ENCODE results near the gene TMEM212.

TMEM212 gene

GRCh38 chr3:171883893-171884279, 40.7 kb downstream of the TMEM212 start:
- Histone ChIP-seq H3K9me3 (ENCODE audit: insufficient read depth, low read length, severe bottlenecking) (no peaks in the 10 kb centered on the region), H3K36me3 (ENCODE audit: insufficient read depth, low read length) (no peaks in the 10 kb centered on the region), H3K9ac (ENCODE audit: low read depth, low read length) (no peak overlapping the region), H3K4me1 (ENCODE audit: insufficient read depth, low read length) (no peaks in the 10 kb centered on the region), H3K27ac (ENCODE audit: low read length) (no peak overlapping the region), H3K27me3 (ENCODE audit: insufficient read depth, low read length, poor library complexity) (peaks cover 2% of the 10 kb centered on the region), H3K4me3 (ENCODE audit: low read depth in 1 of 2, low read length in 2 of 2) (no peak overlapping the region), H4K20me1 (ENCODE audit: insufficient read depth, low read length) (no peaks in the 10 kb centered on the region), H2AFZ (ENCODE audit: low read depth, low read length) (no peak overlapping the region), H3K79me2 (ENCODE audit: insufficient read depth, low read length) (no peaks in the 10 kb centered on the region), H3K4me2 (ENCODE audit: insufficient read depth, low read length) (no peak overlapping the region)
- TF ChIP-seq EZH2 (IDR thresholded peaks at IDR 0.05; ENCODE audit: borderline replicate concordance, low read depth, low read length, severe bottlenecking) (no peak), CTCF (IDR thresholded peaks at IDR 0.05; ENCODE audit: borderline replicate concordance, extremely low read depth, low read length, poor library complexity, severe bottlenecking) (no peak)
- ATAC-seq (ENCODE audit: insufficient read depth, low read depth) (no peak), DNase-seq (no peak)

- Histone ChIP-seq H3K27me3 (ENCODE audit: insufficient read depth, low read length, poor library complexity) (peaks cover 16% of the 10 kb centered on the region), H4K20me1 (ENCODE audit: insufficient read depth, low read length) (no peaks in the 10 kb centered on the region), H3K79me2 (ENCODE audit: insufficient read depth, low read length) (no peaks in the 10 kb centered on the region), H3K36me3 (ENCODE audit: insufficient read depth, low read length) (no peaks in the 10 kb centered on the region), H3K27ac (ENCODE audit: low read length) (no peak overlapping the region), H3K4me1 (ENCODE audit: insufficient read depth, low read length) (no peaks in the 10 kb centered on the region), H3K9ac (ENCODE audit: low read depth, low read length) (no peak overlapping the region), H3K4me2 (ENCODE audit: insufficient read depth, low read length) (no peak overlapping the region), H3K4me3 (ENCODE audit: low read depth in 1 of 2, low read length in 2 of 2) (no peak overlapping the region), H2AFZ (ENCODE audit: low read depth, low read length) (no peak overlapping the region), H3K9me3 (ENCODE audit: insufficient read depth, low read length, severe bottlenecking) (no peaks in the 10 kb centered on the region)
- ATAC-seq (ENCODE audit: insufficient read depth, low read depth) (no peak), DNase-seq (no peak)
- TF ChIP-seq CTCF (IDR thresholded peaks at IDR 0.05; ENCODE audit: borderline replicate concordance, extremely low read depth, low read length, poor library complexity, severe bottlenecking), result no peak
- no peak for TF ChIP-seq EZH2 (IDR thresholded peaks at IDR 0.05; ENCODE audit: borderline replicate concordance, low read depth, low read length, severe bottlenecking)
Measured at GRCh38 chr3:171888466-171888865, 45.3 kb downstream of the TMEM212 start.

GRCh38 chr3:171890398-171890797, 47.2 kb downstream of the TMEM212 start:
- ATAC-seq (ENCODE audit: insufficient read depth, low read depth), result no peak
- no peaks in the 10 kb centered on the region for H3K79me2 ChIP-seq (ENCODE audit: insufficient read depth, low read length)
- no peak overlapping the region for H3K4me3 ChIP-seq (ENCODE audit: low read depth in 1 of 2, low read length in 2 of 2)
- no peak overlapping the region for H3K9ac ChIP-seq (ENCODE audit: low read depth, low read length)
- H3K4me1 ChIP-seq (ENCODE audit: insufficient read depth, low read length), result no peaks in the 10 kb centered on the region
- H3K36me3 ChIP-seq (ENCODE audit: insufficient read depth, low read length), result no peaks in the 10 kb centered on the region
- TF ChIP-seq CTCF (IDR thresholded peaks at IDR 0.05; ENCODE audit: borderline replicate concordance, extremely low read depth, low read length, poor library complexity, severe bottlenecking), result no peak
- TF ChIP-seq EZH2 (IDR thresholded peaks at IDR 0.05; ENCODE audit: borderline replicate concordance, low read depth, low read length, severe bottlenecking), result no peak
- H2AFZ ChIP-seq (ENCODE audit: low read depth, low read length), result no peak overlapping the region
- no peak for DNase-seq
- no peaks in the 10 kb centered on the region for H4K20me1 ChIP-seq (ENCODE audit: insufficient read depth, low read length)
- no peaks in the 10 kb centered on the region for H3K9me3 ChIP-seq (ENCODE audit: insufficient read depth, low read length, severe bottlenecking)
- peaks cover 24% of the 10 kb centered on the region for H3K27me3 ChIP-seq (ENCODE audit: insufficient read depth, low read length, poor library complexity)
- no peak overlapping the region for H3K27ac ChIP-seq (ENCODE audit: low read length)
- H3K4me2 ChIP-seq (ENCODE audit: insufficient read depth, low read length), result no peak overlapping the region

- no peak for ATAC-seq (ENCODE audit: insufficient read depth, low read depth)
Measured at GRCh38 chr3:171892457-171892856, 49.3 kb downstream of the TMEM212 start.

More at GRCh38 chr3:171892457-171892856, 49.3 kb downstream of the TMEM212 start:
- H3K27me3 ChIP-seq (ENCODE audit: insufficient read depth, low read length, poor library complexity), result peaks cover 32% of the 10 kb centered on the region
- H2AFZ ChIP-seq (ENCODE audit: low read depth, low read length), result no peak overlapping the region
- no peaks in the 10 kb centered on the region for H3K36me3 ChIP-seq (ENCODE audit: insufficient read depth, low read length)
- no peak overlapping the region for H3K9ac ChIP-seq (ENCODE audit: low read depth, low read length)
- no peak for TF ChIP-seq EZH2 (IDR thresholded peaks at IDR 0.05; ENCODE audit: borderline replicate concordance, low read depth, low read length, severe bottlenecking)
- TF ChIP-seq CTCF (IDR thresholded peaks at IDR 0.05; ENCODE audit: borderline replicate concordance, extremely low read depth, low read length, poor library complexity, severe bottlenecking), result no peak
- H4K20me1 ChIP-seq (ENCODE audit: insufficient read depth, low read length), result no peaks in the 10 kb centered on the region
- no peak overlapping the region for H3K4me3 ChIP-seq (ENCODE audit: low read depth in 1 of 2, low read length in 2 of 2)
- DNase-seq, result no peak
- no peaks in the 10 kb centered on the region for H3K9me3 ChIP-seq (ENCODE audit: insufficient read depth, low read length, severe bottlenecking)
- H3K79me2 ChIP-seq (ENCODE audit: insufficient read depth, low read length), result no peaks in the 10 kb centered on the region
- H3K4me1 ChIP-seq (ENCODE audit: insufficient read depth, low read length), result no peaks in the 10 kb centered on the region
- no peak overlapping the region for H3K4me2 ChIP-seq (ENCODE audit: insufficient read depth, low read length)
- H3K27ac ChIP-seq (ENCODE audit: low read length), result no peak overlapping the region
